GM19455 (cell line): ENCODE data around the gene COX4I2.
"Not testable (repeated sequence)": the region's sequence is repeated elsewhere in the genome, so short reads cannot be mapped to it uniquely, and the experiment has no call there.

Source experiments
- ATAC-seq: cut with Tn5 transposase; IDR thresholded peaks from one replicate; pipeline ENCODE4 v1.9.1; 2021; ENCODE audit not compliant: unreplicated experiment

The COX4I2 gene

DNA sequence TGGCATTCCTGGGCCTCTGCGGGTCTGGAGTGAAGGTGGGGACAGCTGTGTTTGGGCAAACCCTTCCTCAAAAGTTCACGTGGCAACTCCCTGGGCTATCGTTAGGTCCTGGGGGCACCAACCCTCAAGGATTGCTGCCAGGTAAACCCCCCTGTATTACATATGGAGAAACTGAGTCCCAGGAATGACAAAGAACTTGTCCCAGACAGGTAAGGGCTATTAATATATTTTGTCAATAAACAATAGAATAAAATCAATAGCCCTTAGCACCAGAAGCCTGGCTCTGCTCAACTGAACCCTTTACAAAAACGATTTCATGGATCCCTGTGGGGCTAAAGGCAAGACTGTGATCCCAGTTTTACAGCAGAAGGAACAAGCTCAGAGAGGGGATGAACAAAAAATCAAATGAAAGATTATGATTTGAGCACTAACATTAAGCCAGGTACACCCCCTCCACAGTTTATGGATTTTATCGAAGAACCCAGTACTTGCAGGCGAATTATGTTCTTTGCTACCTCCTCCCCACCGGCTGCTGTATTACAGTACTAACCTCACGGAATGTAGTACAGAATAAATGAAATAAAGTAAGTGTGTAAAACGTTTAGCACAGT lies 30.0 kb upstream of the COX4I2 start:
- no peak for ATAC-seq

DNA sequence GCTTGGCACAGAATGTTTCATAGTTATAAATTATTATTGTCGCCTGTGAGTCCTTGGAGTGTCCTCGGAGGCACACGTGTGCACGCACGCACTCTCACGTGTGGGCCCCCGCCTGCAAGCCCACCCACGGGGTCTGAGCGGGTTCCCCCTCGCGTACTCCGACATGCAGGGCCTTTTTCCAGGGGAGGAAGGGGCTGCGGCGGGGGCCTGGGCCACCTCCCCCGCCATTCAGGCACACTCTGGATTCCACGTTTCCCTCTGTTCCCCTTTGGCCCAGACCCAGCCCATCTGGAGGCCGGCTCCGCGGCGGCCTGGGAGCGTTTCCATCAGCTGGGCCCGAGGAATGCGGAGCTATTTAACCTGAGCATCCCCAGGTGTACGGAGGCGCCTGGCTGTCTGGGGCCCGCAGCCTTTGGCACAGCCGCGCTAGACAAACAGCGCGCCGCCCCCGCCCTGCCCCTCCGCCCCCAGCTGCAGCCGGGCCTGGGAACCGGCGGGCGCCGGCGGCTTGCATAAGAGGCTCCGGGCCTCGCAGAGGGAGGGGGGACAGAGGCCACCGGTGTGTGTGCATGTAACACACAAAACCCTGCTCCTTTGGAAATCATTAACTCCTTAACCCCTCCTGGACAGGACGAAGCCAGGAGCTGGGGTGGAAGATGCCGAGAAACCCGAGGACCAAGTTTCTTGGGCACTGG lies 29.3 kb upstream of the COX4I2 start:
- ATAC-seq = no peak

DNA sequence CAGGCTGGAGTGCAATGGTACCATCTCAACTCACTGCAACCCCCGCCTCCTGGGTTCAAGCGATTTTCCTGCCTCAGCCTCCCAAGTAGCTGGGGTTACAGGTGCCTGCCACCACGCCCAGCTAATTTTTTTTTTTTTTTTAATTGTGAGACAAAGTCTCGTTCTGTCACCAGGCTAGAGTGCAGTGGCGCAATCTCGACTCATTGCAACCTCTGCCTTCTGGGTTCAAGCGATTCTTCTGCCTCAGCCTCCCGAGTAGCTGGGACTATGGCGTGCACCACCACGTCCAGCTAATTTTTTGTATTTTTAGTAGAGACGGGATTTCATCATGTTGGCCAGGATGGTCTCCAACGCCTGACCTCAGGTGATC lies 25.5 kb upstream of the COX4I2 start:
- not testable (repeated sequence) for ATAC-seq

DNA sequence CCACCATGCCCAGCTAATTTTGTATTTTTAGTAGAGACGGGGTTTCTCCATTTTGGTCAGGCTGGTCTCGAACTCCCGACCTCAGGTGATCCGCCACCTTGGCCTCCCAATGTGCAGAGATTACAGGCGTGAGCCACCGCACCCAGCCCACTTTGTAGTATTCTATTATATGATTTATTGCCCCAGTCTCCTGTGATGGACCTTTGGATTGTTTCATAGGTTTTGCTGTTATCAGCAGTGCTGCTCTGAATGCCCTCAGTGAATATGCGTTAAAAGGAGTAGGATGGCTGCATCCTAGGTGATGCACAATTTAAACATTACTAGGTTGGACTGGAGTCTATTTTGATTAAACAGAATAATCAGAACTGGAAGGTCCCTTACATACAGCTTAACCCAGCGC lies 22.3 kb upstream of the COX4I2 start:
- no peak for ATAC-seq

DNA sequence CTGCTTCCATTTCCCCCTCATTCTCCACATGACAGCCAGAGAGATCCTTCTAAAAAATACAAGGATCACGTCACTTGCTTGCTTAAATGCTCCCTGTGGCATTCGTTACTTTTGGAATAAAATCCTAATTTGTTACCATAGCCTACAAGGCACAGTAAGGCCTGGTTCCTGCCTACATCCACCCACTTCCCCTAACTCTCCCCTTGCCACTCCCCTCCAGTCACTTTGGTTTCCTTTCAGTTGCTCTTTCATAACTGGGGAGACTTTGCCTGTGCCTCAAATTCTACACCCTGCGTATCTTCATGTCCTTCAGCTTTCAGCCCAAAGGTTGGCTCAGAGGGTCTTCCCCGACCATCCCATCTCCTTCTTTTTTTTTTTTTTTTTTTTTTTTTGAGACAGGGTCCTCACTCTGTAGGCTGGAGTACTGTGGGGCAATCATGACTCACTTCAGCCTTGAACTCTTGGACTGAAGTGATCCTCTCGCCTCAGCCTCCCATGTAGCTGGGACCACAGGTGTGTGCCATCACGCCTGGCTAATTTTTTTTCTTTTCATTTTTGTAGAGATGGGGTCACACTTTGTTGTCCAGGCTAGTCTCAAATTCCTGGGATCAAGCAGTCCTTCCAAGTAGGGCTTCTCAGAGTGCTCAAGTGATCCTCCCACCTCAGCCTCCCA lies 20.1 kb upstream of the COX4I2 start:
- no peak for ATAC-seq

DNA sequence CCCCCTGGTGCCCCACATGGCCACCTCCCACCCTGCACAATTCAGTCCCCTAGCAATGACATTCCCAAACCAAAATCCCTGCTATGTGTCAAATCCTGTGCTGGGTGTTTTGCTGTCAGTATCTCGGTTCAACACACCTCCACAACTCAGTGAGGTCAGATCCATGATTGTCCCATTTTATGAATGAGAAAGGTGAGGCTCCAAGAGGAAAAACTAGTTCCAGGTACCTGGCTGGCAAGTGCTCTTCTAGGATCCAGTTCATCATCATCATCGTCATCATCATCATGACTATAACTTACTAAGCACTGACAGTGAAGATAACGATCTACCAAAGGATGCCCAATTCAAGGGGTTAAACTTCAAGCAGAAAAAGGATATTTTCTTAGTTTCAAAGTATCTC lies 17.5 kb upstream of the COX4I2 start:
- no peak for ATAC-seq

DNA sequence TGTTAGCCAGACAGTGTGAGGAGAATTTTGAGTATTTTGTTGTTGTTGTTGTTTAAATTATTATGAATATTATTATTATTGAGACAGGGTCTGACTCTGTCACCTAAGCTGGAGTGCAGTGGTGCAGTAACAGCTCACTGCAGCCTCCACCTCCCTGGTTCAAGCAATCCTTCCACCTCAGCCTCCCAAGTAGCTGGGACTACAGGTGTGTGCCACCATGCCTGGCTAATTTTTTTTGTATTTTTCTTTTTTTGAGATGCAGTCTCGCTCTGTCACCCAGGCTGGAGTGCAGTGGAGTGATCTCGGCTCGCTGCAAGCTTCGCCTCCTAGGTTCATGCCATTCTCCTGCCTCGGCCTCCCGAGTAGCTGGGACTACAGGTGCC lies 14.6 kb upstream of the COX4I2 start:
- ATAC-seq = not testable (repeated sequence)

DNA sequence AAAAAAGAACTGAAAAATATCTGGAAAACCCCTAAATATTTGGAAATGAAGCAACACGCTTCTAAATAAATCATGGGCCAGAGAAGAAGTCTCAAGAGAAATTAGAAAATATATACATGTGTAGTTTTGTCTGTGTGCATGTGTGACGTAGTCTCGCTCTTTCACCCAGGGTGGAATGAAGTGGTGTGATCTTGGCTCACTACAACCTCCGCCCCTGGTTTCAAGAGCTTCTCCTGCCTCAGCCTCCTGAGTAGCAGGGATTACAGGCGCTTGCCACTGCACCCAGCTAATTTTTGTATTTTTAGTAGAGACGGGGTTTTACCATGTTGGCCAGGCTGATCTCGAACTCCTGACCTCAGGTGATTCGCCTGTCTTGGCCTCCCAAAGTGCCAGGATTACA lies 11.2 kb upstream of the COX4I2 start:
- not testable (repeated sequence) for ATAC-seq

DNA sequence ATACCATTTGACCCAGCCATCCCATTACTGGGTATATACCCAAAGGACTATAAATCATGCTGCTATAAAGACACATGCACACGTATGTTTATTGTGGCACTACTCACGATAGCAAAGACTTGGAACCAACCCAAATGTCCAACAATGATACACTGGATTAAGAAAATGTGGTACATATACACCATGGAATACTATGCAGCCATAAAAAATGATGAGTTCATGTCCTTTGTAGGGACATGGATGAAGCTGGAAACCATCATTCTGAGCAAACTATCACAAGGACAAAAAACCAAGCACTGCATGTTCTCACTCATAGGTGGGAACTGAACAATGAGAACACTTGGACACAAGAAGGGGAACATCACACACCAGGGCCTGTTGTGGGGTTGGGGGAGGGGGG lies 9.7 kb upstream of the COX4I2 start:
- not testable (repeated sequence) for ATAC-seq

DNA sequence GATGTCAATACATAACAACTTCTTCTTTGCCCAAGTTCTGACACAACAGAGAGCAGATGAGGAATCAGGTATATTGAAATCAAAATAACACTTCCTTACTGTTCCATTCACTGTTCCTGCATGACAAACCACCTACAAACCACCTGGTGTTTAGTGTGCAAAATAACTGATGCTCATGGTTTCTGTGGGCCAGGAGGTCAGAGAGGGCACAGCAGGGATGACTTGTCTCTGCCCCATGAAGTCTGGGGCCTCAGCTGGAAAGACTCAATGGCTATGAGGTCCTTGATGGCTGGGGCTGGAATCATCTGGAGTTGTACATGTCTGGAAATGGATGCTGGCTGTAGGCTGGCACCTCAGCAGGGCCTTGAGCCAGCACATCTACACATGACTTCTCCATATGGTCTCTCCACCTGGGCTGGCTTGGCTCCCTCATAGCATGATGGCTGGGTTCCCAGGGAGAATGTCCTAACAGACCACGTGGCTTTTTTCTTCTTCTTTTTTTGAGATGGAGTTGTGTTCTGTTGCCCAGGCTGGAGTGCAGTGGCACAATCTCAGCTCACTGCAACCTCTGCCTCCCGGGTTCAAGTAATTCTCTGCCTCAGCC lies 7.4 kb upstream of the COX4I2 start:
- ATAC-seq = no peak

DNA sequence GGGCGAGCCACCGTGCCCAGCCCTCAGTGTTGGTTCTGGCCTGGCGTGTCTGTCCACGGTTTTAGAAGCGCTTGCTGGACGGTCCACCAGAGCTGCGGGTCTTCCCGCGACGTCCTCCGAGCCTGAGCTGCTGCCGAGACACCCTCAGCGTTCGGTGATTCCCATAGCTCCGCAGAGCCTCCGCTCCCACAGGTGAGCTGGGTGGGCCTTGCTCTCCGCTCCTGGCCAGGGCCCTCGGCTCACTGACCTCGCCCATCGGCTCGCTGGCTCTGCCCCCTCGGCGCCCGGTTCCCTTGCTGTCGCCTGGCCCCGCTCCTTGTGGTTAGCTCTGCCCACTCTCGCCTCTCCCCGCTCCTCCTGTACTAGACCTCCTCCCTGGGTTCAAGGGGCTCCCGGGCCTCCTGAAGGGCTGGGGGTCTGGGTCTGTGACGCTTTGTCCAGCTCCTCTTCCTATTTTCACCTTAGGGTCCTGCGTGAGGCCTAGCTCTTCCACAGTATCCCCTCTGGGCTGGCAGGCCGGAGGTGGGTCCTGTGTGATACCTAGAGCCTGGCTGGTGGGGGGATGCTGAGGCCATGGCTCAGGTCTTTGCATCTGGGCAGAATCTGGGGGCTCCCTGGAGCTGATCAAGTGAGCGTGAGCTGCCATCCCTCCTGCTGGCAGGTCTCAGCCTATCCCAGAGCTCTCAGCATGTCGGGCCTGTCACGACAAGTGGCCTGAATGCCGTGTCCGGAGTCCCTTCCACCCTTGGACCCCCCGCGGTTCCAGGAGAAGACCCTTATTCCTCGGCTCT lies 5.0 kb upstream of the COX4I2 start:
- no peak for ATAC-seq

DNA sequence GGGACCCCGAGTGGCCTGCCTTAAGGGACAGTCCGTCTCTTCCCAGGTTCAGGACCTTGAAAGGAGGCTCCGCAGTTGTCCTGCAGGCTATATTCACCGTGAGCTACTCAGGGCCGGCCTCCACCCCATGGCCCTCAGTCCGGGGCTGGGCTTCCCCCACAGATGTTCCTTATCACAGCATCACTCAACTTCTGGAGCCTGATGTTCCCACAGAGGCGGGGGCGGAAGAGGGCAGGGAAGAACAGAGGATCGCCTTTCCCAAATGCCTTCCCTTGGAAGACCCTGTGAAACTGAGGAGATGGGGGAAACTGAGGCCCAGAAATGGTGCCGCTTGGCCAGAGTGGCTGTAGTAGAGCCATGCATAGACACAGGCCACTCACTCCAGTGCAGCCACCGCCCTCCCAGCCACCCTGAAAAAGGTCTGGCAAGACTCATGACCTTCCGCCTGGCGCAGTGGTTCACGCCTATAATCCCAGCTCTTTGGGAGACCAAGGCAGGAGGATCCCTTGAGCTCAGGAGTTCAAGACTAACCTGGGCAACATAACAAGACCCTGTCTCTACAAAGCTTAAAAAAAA lies 4.3 kb upstream of the COX4I2 start:
- no peak for ATAC-seq

DNA sequence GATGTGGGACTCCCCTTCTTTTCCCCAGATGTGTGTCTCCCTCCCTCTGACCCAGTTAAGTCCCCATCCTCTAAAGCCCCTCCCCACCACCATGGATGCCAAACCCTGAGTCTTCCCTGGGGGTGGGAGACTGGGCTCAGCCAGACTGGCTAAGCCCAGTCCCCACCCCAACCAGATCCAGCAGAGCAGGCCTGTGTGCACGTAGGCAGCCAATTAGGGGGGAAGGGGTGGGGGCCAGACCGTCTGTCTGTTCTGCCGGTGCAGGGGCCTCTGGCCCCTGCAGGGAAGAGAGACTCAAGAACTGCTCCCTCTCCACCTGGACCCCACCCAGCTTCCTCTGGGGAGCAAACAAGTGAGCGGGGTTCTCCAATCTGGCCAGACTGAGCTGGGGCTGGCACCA lies 605 bp downstream of the COX4I2 start:
- no peak for ATAC-seq

DNA sequence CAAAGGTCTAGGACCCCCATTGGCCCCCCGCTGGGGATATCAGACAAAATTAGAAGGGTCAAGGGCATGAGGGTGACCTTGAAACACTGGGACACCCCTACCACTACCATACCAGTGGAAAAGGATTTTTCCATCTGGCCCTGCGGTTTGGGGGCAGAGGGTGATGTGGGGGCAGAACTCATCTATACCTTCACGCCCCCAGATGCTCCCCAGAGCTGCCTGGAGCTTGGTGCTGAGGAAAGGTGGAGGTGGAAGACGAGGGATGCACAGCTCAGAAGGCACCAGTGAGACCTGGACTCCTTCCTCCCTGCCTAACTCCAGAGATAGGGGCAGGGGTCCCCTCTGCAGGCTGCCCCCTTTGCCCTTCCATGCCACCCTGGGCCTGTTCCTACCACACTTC lies 1.1 kb downstream of the COX4I2 start:
- no peak for ATAC-seq

DNA sequence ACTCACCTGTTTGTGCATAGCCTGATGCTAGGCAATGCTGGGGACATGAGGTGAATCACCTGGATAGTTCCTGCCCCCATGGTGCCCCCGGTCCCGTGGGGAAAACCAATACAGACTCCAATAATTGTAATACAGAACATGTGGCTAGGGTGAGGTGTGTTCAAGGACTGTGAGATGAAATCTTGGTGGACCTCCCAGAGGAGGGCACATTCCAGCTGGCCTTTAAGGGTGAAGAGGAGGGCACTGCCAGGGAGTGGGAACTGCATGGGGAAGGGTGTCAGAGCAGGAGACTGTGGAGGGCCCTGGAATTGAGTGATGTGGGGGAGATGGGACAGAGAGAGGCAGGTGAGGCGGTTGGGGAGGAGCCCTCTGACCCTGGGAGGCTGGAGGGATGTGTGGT lies 2.5 kb downstream of the COX4I2 start:
- no peak for ATAC-seq

DNA sequence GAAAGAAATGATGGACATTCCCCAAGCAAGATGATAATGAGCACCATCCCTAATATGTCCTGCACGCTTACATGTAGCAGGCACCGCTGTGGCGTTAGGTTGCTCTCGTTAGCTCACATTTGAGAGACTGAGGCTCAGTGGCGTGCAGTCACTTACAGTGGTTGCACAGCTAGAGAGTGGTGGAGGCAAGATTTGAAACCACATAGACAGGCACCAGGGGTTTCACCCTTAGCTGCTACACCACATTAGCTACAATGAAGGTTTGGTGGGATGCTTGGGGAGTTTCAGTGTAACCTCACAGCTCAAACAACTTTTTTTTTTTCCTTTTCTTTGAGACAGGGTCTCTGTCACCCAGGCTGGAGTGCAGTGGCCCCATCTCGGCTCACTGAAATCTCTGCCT lies 3.7 kb downstream of the COX4I2 start:
- ATAC-seq = no peak

DNA sequence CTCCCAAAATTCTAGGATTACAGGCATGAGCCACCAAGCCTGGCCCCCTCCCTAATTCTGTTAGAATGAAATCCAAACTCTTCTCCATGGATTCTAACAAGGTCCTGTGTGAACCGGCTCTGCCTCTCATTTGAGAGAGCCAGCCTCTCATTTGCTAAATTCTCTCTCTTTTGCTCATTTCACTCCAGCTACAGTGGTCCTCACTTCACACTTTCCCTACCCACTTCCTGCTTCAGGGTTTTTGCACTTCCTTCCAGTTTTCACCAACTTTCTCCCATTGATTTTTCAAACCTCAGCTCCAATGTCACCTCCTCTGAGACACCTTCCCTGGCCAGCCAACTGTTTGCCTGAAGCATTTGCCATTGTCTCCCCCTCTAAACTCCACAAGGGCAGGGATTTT lies 5.1 kb downstream of the COX4I2 start:
- no peak for ATAC-seq

DNA sequence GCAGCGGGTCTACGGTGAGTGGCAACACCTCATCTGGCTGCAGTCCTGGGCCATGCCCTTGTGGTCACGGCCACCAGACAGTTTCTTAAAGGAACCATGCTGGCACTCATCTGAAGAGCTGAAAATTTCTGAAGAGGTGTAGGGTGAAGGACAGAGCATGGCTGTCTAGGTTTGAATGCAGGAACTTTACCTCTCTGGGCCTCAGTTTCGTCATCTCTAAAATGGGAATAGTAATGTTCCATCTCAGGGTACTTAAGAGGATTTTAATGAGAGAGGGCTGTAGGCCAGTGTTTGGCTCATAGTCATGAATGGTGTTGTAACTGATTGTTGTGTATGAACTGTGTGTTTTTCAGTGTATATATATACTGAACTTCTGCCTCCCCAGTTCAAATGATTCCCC lies 5.8 kb downstream of the COX4I2 start:
- ATAC-seq = no peak

DNA sequence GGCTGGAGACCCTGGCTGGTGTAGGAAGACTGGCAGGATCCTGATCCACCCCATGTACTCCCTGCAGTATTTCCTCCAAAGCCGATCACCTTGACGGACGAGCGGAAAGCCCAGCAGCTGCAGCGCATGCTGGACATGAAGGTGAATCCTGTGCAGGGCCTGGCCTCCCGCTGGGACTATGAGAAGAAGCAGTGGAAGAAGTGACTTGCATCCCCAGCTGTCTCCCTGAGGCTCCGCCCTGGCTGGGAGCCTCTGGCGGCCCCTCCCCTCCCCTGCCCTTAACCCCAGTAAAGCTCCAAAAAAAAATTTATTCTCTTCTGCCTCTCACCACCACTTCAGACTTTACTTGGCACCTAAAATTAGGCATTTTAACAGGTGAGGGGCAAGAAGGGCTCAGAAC lies 7.0 kb downstream of the COX4I2 start:
- no peak for ATAC-seq

DNA sequence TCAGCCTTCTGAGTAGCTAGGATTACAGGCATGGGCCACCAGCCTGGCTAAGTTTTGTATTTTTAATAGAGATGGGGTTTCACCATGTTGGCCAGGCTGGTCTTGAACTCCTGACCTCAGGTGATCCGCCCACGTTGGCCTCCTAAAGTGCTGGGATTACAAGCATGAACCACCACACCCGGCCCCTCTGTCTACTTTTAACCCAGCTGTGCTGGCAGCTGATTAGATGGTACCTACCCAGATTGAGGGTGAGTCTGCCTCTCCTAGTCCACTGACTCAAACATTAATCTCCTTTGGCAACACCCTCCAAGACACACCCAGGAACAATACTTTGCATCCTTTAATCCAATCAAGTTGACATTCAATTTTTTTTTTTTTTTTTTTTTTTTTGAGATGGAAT lies 10.4 kb downstream of the COX4I2 start:
- ATAC-seq = not testable (repeated sequence)

DNA sequence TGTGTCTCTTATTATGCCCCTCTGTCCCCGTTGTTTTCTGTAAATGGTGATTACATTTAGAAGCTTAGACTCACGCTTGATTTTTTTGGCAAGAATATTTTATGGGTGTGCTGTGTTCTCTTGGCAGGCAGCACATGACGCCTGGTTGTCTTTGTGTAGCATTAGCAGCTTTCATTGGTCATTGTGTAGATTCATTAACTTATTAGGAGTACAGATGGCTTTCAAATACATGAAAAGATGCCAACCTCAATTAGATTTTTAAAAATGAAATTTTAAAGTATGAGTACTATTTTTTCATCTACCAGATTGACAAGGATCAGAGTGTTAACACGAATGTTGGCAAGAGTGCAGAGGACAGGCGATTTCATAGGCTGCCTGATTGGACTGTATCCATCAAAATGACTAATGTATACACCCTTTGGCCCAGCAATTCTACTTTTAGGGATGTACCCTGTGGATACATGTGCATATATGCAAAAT lies 15.2 kb downstream of the COX4I2 start:
- no peak for ATAC-seq
